ENCODE measurements around the gene AGBL4.

The AGBL4 gene

GRCh38 chr1:49104575-49104974 is 919.2 kb downstream of the AGBL4 start:
- no peak for DNase-seq (ENCODE audit: low spot score)
- TF ChIP-seq CTCF (IDR thresholded peaks at IDR 0.05; ENCODE audit: extremely low read depth, missing control alignments): no peak

- no peak for DNase-seq (ENCODE audit: low spot score)
- TF ChIP-seq CTCF (IDR thresholded peaks at IDR 0.05; ENCODE audit: extremely low read depth, missing control alignments): no peak
Observed at GRCh38 chr1:49102752-49103151, 921.0 kb downstream of the AGBL4 start.

DNA sequence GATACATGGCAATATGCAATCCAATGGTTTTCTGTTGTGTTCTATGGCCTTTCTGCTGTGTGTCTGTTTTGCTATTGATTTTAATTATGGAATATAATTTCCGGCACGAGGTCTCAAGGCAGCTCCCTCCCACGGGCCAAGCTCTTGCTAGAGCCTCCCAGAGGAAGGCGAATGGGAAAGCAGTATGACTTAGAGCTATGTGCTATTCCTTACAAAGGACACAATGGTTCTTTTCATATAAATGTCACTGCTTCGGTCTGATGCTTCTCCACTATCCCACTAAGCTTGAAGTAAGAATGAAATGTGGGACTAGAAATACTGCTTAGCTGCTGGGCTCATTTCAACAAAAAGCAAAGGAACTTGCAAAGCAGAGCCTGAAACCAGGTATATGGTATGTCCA is 924.9 kb downstream of the AGBL4 start:
- no peak for TF ChIP-seq CTCF (IDR thresholded peaks at IDR 0.05; ENCODE audit: extremely low read depth, missing control alignments)
- DNase-seq (ENCODE audit: low spot score): no peak

GRCh38 chr1:49086327-49086726 is 937.4 kb downstream of the AGBL4 start:
- TF ChIP-seq CTCF (IDR thresholded peaks at IDR 0.05; ENCODE audit: extremely low read depth, missing control alignments): no peak
- DNase-seq (ENCODE audit: low spot score): no peak

DNA sequence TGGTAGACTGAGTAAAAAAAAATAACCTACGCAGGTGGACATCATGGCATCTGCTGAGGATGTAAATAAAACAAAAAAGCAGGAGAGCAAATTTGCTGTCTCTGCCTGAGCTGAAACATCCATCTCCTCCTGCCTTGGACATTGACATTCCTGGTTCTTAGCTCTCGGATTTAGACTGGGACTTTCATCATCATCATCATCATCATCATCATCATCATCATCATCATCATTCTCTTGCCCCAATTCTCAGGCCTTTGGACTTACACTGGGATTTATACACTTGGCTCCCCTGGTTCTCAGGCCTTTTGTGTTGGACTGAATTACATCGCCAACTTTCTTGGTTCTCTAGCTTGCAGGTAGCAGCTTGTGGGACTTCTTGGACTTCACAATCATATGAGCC is 938.7 kb downstream of the AGBL4 start:
- no peak for DNase-seq (ENCODE audit: low spot score)
- TF ChIP-seq CTCF (IDR thresholded peaks at IDR 0.05; ENCODE audit: extremely low read depth, missing control alignments): no peak

DNA sequence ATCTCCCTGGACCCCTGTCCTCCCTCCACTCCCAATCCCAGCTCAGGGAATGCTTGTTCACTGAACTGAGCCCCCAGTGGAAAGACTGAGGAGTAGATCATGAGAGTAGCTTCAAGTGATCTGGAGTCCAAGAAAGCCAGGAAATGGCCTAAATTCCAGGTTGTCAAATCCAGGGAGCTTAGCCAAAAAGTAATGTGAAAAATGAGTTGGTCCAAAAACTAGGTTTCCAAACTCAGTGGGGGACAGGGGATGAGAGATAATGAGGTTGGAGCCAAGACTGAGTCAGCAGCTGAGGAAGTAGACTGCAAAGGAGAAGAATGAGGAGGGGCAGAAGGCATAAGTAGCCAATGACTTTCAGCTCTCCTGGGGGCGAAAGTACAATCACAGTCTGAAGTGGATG is 963.0 kb downstream of the AGBL4 start:
- no peak for TF ChIP-seq CTCF (IDR thresholded peaks at IDR 0.05; ENCODE audit: extremely low read depth, missing control alignments)
- no peak for DNase-seq (ENCODE audit: low spot score)

DNA sequence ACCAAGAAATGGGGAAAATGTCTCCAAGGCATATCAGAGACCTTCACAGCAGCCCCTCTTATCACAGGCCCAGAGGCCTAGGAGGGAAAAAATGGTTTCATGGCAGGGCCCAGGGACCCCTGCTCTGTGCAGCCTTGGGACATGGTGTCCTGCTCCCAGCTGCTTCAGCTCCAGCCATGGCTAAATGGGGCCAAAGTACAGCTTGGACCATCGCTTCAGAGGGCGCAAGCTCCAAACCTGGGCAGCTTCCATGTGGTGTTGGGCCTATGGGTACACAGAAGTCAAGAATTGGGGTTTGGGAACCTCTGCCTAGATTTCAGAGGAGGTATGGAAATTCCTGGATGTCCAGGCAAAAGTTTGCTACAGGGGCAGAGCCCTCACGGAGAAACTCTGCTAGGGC is 964.7 kb downstream of the AGBL4 start:
- no peak for TF ChIP-seq CTCF (IDR thresholded peaks at IDR 0.05; ENCODE audit: extremely low read depth, missing control alignments)
- no peak for DNase-seq (ENCODE audit: low spot score)

Measured in GM20000 (cell line).